Measurements from ENCODE around the gene PLEKHJ1.
A peak's percentile ranks its signal among the peaks of the same experiment; 100 is the strongest.

Gene PLEKHJ1

GRCh38 chr19:2226840-2227360 is 9.2 kb downstream of the PLEKHJ1 start:
- H3K4me3 ChIP-seq (ENCODE audit: low read depth, low read length): no peak overlapping the region

GRCh38 chr19:2226051-2226839 is 9.9 kb downstream of the PLEKHJ1 start:
- H3K4me3 ChIP-seq (ENCODE audit: low read depth, low read length): no peak overlapping the region
- no peak for DNase-seq (ENCODE audit: low read depth)

More at GRCh38 chr19:2226840-2227360, 9.2 kb downstream of the PLEKHJ1 start:
- no peak for DNase-seq (ENCODE audit: low read depth)

GRCh38 chr19:2225415-2226050 is 10.6 kb downstream of the PLEKHJ1 start:
- H3K4me3 ChIP-seq (ENCODE audit: low read depth, low read length): no peak overlapping the region
- no peak for DNase-seq (ENCODE audit: low read depth)

- DNase-seq (ENCODE audit: low read depth): no peak
Observed at GRCh38 chr19:2224754-2225349, 11.3 kb downstream of the PLEKHJ1 start.

GRCh38 chr19:2223959-2224358 is 12.2 kb downstream of the PLEKHJ1 start:
- H3K4me3 ChIP-seq (ENCODE audit: low read depth, low read length): no peak overlapping the region
- DNase-seq (ENCODE audit: low read depth): no peak

More at GRCh38 chr19:2224754-2225349, 11.3 kb downstream of the PLEKHJ1 start:
- no peak overlapping the region for H3K4me3 ChIP-seq (ENCODE audit: low read depth, low read length)

GRCh38 chr19:2223391-2223790 is 12.7 kb downstream of the PLEKHJ1 start:
- no peak for DNase-seq (ENCODE audit: low read depth)
- H3K4me3 ChIP-seq (ENCODE audit: low read depth, low read length): no peak overlapping the region

- no peak for DNase-seq (ENCODE audit: low read depth)
- H3K4me3 ChIP-seq (ENCODE audit: low read depth, low read length): no peak overlapping the region
Observed at GRCh38 chr19:2221918-2222317, 14.2 kb downstream of the PLEKHJ1 start.

- DNase-seq (ENCODE audit: low read depth): peak; percentile 41
- H3K4me3 ChIP-seq (ENCODE audit: low read depth, low read length): no peak overlapping the region
Observed at GRCh38 chr19:2221250-2221831, 14.8 kb downstream of the PLEKHJ1 start.

GRCh38 chr19:2219726-2220125 is 16.4 kb downstream of the PLEKHJ1 start:
- no peak overlapping the region for H3K4me3 ChIP-seq (ENCODE audit: low read depth, low read length)
- DNase-seq (ENCODE audit: low read depth): no peak

- DNase-seq (ENCODE audit: low read depth): no peak
- no peak overlapping the region for H3K4me3 ChIP-seq (ENCODE audit: low read depth, low read length)
Observed at GRCh38 chr19:2217591-2217990, 18.5 kb downstream of the PLEKHJ1 start.

- DNase-seq (ENCODE audit: low read depth): no peak
- no peak overlapping the region for H3K4me3 ChIP-seq (ENCODE audit: low read depth, low read length)
Observed at GRCh38 chr19:2216361-2217225, 19.5 kb downstream of the PLEKHJ1 start.

- no peak overlapping the region for H3K4me3 ChIP-seq (ENCODE audit: low read depth, low read length)
- DNase-seq (ENCODE audit: low read depth): no peak
Observed at GRCh38 chr19:2215281-2215751, 20.8 kb downstream of the PLEKHJ1 start.

- no peak for DNase-seq (ENCODE audit: low read depth)
- H3K4me3 ChIP-seq (ENCODE audit: low read depth, low read length): no peak overlapping the region
Observed at GRCh38 chr19:2214251-2214650, 21.9 kb downstream of the PLEKHJ1 start.

- H3K4me3 ChIP-seq (ENCODE audit: low read depth, low read length): no peak overlapping the region
- peak; percentile 56 for DNase-seq (ENCODE audit: low read depth)
Observed at GRCh38 chr19:2213799-2214198, 22.3 kb downstream of the PLEKHJ1 start.

GRCh38 chr19:2212861-2213711 is 23.0 kb downstream of the PLEKHJ1 start:
- DNase-seq (ENCODE audit: low read depth): no peak
- H3K4me3 ChIP-seq (ENCODE audit: low read depth, low read length): no peak overlapping the region

GRCh38 chr19:2210987-2211740 is 25.0 kb downstream of the PLEKHJ1 start:
- H3K4me3 ChIP-seq (ENCODE audit: low read depth, low read length): no peak overlapping the region
- DNase-seq (ENCODE audit: low read depth): no peak

GRCh38 chr19:2210206-2210605 is 25.9 kb downstream of the PLEKHJ1 start:
- no peak overlapping the region for H3K4me3 ChIP-seq (ENCODE audit: low read depth, low read length)
- DNase-seq (ENCODE audit: low read depth): no peak
